Loucy (cell line): ENCODE data around the gene SLC38A10.

Experiments
- EZH2phosphoT487 ChIP-seq: fragments of 200-600 bp; IDR thresholded peaks from 2 replicates; pipeline ENCODE4 v1.6.1; 2018; ENCODE audit warnings: antibody characterized with exemption, mild to moderate bottlenecking, moderate library complexity, borderline replicate concordance
- TF ChIP-seq, protein P1 (sequence below): fragments of 200-600 bp; sonication (generic); conservative IDR thresholded peaks from 2 replicates; pipeline ENCODE4 v1.5.1; 2014; ENCODE audit warnings: mild to moderate bottlenecking, antibody characterized with exemption, low read length

DNA sequence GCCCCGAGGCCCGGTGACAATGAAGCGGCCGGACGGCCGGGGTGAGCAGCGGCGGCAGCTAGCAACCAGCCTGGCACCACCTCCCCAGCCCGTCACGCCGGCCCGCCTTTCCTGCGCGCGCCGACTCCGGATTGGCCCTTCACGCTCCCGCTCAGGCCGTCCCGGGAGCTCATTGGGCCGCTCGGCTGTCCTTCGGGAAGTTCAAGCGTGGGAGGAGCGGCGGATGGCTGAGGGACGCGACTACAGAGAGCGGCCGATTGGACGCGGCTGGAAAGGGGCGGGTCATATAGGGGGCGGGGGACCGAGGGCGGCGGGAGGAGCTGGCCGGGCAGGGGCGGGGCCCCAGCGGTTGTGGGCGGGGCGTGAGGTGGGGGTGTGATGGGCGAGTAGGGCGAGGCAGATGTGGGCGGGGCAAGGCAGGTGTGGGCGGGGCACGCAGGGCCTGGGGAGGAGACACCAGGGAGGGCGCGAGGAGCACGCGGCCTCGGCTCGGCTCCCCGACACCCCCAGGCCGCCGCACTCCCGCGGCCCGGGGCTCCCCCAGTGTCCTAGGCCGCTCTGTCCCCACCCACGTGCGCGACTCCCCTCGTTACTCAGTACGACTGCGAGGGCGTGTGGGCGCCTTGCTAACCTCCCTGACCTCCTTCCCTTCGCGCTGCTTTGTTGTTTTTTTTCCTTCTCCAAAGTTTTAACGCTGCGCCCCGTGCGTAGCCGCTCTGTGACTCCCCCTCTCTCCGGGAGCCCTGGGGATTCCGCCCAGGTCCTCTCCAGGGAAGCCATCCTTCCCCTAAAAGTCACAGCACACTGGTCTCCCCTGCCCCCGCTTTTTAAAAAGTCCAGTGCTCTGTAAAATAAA, 72.0 kb downstream of the SLC38A10 start, which contains the start of gene CEP131:
- TF ChIP-seq, protein P1, sequence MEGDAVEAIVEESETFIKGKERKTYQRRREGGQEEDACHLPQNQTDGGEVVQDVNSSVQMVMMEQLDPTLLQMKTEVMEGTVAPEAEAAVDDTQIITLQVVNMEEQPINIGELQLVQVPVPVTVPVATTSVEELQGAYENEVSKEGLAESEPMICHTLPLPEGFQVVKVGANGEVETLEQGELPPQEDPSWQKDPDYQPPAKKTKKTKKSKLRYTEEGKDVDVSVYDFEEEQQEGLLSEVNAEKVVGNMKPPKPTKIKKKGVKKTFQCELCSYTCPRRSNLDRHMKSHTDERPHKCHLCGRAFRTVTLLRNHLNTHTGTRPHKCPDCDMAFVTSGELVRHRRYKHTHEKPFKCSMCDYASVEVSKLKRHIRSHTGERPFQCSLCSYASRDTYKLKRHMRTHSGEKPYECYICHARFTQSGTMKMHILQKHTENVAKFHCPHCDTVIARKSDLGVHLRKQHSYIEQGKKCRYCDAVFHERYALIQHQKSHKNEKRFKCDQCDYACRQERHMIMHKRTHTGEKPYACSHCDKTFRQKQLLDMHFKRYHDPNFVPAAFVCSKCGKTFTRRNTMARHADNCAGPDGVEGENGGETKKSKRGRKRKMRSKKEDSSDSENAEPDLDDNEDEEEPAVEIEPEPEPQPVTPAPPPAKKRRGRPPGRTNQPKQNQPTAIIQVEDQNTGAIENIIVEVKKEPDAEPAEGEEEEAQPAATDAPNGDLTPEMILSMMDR = no peak
- TF ChIP-seq EZH2phosphoT487 = no peak
